Ovary (tissue), 3 donors: ENCODE results near the gene PAK4.

Experiments used
- CTCF ChIP-seq, 3 donors: fragments of 450-650 bp in 2 of 3; fragments of 200-600 bp in 1 of 3; IDR thresholded peaks; one replicate each; pipeline versions ENCODE4 v1.5.1 to v1.8.0; 2016 to 2022; ENCODE audit warnings: antibody characterized with exemption in 3 of 3, mild to moderate bottlenecking in 1 of 3
- EP300 ChIP-seq: sonication (generic); formaldehyde crosslinking; IDR thresholded peaks from one replicate; pipeline ENCODE4 v1.6.1; 2017; ENCODE audit warnings: antibody characterized with exemption
- POLR2A ChIP-seq: fragments of 450-650 bp; IDR thresholded peaks from one replicate; pipeline ENCODE4 v1.6.1; 2017; ENCODE audit warnings: antibody characterized with exemption, mild to moderate bottlenecking, moderate library complexity
- donor health status: DM: no; HTN: no; CAD: no.

GRCh38 chr19:39158646-39159260, 33.2 kb downstream of the PAK4 start:
- TF ChIP-seq EP300 (no peak), POLR2A (no peak), CTCF (IDR thresholded peaks at IDR 0.05) (no peak)
